HepG2 (cell line): ENCODE data around the gene CERS6.

Experiments
- MBNL3 ChIP-seq: fragments of 250-450 bp; sonication (Bioruptor Pico); conservative IDR thresholded peaks from 2 replicates; pipeline ENCODE4 v1.8.0; 2022; ENCODE audit warnings: mild to moderate bottlenecking, inconsistent platforms
- SOX6 ChIP-seq, 2 experiments: fragments of 450-650 bp in 1 of 2; sonication (generic) in 1 of 2; formaldehyde crosslinking in 1 of 2; IDR thresholded peaks; 2 replicates each; pipeline versions ENCODE4 v1.4.0 to v1.6.1; 2017 to 2020; ENCODE audit warnings: antibody characterized with exemption in 1 of 2, mild to moderate bottlenecking in 1 of 2, missing genetic modification reagents in 1 of 2

DNA sequence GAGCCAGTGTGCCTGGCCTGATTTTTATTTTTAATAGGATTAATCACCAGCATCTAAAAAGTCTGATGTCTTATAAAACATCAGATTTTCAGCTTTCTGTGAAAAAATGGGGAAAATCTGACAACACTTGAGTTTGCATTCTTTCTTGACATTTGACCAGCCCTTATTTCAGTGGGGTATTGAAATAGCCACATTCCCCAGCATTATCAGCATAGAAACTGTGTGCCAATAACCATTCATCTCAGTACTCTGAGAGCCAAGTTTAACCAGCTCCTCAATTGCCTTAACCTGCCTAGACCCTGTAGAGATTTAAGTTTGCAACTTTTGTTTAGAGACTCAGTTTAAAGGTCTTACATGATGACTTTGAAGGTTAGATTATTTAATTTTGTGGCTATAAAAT is 155.0 kb downstream of the CERS6 start:
- TF ChIP-seq MBNL3 (CRISPR knock-in tag) (no peak), SOX6 (IDR thresholded peaks at IDR 0.05) (no peak), SOX6 (CRISPR knock-in tag; IDR thresholded peaks at IDR 0.05) (no peak)
